BJ (cell line): ENCODE data around the gene DHDDS. TPM values are rescaled to one million over a fixed set of nuclear protein-coding genes. Genes with fewer than 3 reads are reported as not detected.

Experiments used
- CTCF ChIA-PET: fragments of 350-600 bp; formaldehyde crosslinking; extraction: SDS; loops from one replicate; lab custom pipeline; 2021; ENCODE audit warnings: antibody characterized with exemption, inconsistent platforms; lab: Yijun Ruan, JAX
- POLR2A ChIA-PET: fragments of 300-600 bp; sonication (Branson Sonifier 250); formaldehyde crosslinking; extraction: SDS; loops from one replicate; lab custom pipeline; 2021; ENCODE audit warnings: antibody characterized with exemption; lab: Charles Lee
- DNase-seq: peaks from one replicate; pipeline ENCODE4 v3.0.0-alpha.2; 2011; ENCODE audit warnings: low read depth
- H3K27me3 ChIP-seq: 2 replicates; pipeline ENCODE4 v1.6.0; 2011; ENCODE audit warnings: low read length; ENCODE audit not compliant: control insufficient read depth, insufficient read depth
- H3K36me3 ChIP-seq: 2 replicates; pipeline ENCODE4 v1.5.1; 2011; ENCODE audit warnings: low read length; ENCODE audit not compliant: control insufficient read depth, insufficient read depth
- H3K4me3 ChIP-seq: 2 replicates; pipeline ENCODE4 v1.5.1; 2011; ENCODE audit warnings: low read depth, mild to moderate bottlenecking, control low read depth, low read length
- polyA plus RNA-seq: library from polyadenylated mRNA; depleted of rRNA; stranded (reverse); fragments of >200 nt; gene quantifications from 2 replicates; pipeline ENCODE4 v1.2.3, GENCODE V29; 2011
- TF ChIP-seq, protein P1 (sequence below): IDR thresholded peaks from 2 replicates; pipeline ENCODE4 v1.5.1; 2011; ENCODE audit warnings: low read depth, mild to moderate bottlenecking, control low read depth, inconsistent platforms, low read length, moderate library complexity; ENCODE audit not compliant: insufficient read depth

DHDDS gene
- polyA plus RNA-seq, 1 experiment: 46.2 TPM

DNA sequence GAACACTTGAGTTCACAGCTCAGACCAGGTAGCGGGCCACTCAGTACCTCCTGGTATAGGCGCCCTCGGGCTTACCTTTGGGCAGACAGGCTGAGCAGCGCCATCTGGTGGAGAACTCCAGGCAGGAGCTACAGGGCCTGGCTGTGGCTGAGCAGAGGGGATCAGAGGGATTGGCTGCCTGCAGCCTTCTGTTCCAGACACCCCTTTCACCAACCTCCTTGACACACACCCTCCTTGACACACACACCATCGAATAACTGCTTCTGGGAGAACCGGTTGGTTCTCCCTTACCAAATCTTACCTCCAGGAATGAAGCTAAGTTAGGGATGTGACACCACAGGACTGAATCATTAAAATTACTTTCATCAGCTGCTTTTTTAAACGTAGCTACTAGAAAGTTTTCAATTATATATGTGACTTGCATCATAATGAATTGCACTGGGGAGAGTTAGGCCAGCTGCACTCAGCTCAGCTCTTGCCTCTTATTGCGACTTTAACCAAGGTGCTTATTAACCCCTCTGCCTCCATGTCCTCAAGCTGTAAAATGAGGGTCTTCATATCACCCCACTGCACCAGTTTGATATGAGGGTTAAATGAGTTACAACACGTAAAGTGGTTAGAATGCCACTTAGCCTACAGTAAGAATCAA lies 14.9 kb upstream of the DHDDS start:
- ChIA-PET POLR2A (no interaction called here), CTCF (interaction anchor here (0.5 to 6.9 kb wide), 44 partner anchors 9 to 382 kb away, joined by 3 to 73 read pairs (median 4); partner anchors contain the start of genes C1orf232, CEP85 and DHDDS)
- DNase-seq: no peak
- TF ChIP-seq, protein P1, sequence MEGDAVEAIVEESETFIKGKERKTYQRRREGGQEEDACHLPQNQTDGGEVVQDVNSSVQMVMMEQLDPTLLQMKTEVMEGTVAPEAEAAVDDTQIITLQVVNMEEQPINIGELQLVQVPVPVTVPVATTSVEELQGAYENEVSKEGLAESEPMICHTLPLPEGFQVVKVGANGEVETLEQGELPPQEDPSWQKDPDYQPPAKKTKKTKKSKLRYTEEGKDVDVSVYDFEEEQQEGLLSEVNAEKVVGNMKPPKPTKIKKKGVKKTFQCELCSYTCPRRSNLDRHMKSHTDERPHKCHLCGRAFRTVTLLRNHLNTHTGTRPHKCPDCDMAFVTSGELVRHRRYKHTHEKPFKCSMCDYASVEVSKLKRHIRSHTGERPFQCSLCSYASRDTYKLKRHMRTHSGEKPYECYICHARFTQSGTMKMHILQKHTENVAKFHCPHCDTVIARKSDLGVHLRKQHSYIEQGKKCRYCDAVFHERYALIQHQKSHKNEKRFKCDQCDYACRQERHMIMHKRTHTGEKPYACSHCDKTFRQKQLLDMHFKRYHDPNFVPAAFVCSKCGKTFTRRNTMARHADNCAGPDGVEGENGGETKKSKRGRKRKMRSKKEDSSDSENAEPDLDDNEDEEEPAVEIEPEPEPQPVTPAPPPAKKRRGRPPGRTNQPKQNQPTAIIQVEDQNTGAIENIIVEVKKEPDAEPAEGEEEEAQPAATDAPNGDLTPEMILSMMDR: peak; percentile 95
- Histone ChIP-seq H3K4me3 (no peak overlapping the region), H3K36me3 (no peaks in the 10 kb centered on the region), H3K27me3 (peaks cover 17% of the 10 kb centered on the region)

- no peak for DNase-seq
Observed at GRCh38 chr1:26418865-26419349, 13.2 kb upstream of the DHDDS start.

GRCh38 chr1:26419494-26419893 lies 12.6 kb upstream of the DHDDS start:
- Histone ChIP-seq H3K36me3 (no peaks in the 10 kb centered on the region), H3K27me3 (peaks cover 5% of the 10 kb centered on the region), H3K4me3 (no peak overlapping the region)
- DNase-seq: no peak
- TF ChIP-seq, protein P1: no peak
- ChIA-PET POLR2A (no interaction called here), CTCF (interaction anchor here (1.0 to 6.9 kb wide), 4 partner anchors 9 to 316 kb away, joined by 4 to 73 read pairs (median 5); partner anchors contain the start of gene DHDDS)

More at GRCh38 chr1:26418865-26419349, 13.2 kb upstream of the DHDDS start:
- Histone ChIP-seq H3K36me3 (no peaks in the 10 kb centered on the region), H3K27me3 (peaks cover 6% of the 10 kb centered on the region), H3K4me3 (no peak overlapping the region)
- POLR2A ChIA-PET: no interaction called here
- TF ChIP-seq, protein P1: no peak
- CTCF ChIA-PET: interaction anchor here (0.7 to 6.9 kb wide), 4 partner anchors 10 to 143 kb away, joined by 4 to 73 read pairs (median 5); partner anchors contain the start of gene DHDDS

GRCh38 chr1:26429721-26430120 lies 2.4 kb upstream of the DHDDS start:
- H3K36me3 ChIP-seq: 0 out of 2 replicates have a peak, but pooled peaks cover 2% of the 10 kb centered on the region
- TF ChIP-seq, protein P1: no peak
- H3K27me3 ChIP-seq: no peaks in the 10 kb centered on the region; the same call in 1 of the 2 replicates
- no peak overlapping the region for H3K4me3 ChIP-seq
- DNase-seq: no peak
- POLR2A ChIA-PET: no interaction called here
- CTCF ChIA-PET: interaction anchor here (1.2 to 8.6 kb wide), 2 partner anchors 12 to 41 kb away, joined by 3 to 73 read pairs; no protein-coding TSS in a partner anchor

DNA sequence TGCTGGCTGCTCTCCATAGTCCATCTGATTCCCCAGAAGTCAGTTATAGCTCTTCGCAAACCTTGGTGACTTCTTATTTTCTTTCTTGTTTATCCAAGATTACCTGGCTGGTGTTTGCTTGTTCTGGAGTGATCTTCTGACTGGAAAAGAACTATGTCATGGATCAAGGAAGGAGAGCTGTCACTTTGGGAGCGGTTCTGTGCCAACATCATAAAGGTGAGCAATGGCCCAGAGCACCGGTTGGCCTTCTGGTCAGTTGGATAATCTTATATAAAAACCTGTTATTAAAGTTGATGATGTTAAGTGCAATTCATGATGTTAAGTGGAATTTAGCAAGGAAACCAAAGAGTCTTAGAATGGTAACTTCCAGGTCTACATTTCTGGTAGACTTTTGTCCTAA lies 672 bp downstream of the DHDDS start:
- H3K36me3 ChIP-seq: peaks cover 5% of the 10 kb centered on the region; the same call in 1 of the 2 replicates
- ChIA-PET CTCF (interaction anchor here (0.9 to 8.6 kb wide), 3 partner anchors 15 to 157 kb away, joined by 3 to 73 read pairs (median 3); no protein-coding TSS in a partner anchor), POLR2A (no interaction called here)
- H3K27me3 ChIP-seq: no peaks in the 10 kb centered on the region; the same call in 1 of the 2 replicates
- H3K4me3 ChIP-seq: peak overlapping the region; percentile 52
- TF ChIP-seq, protein P1: no peak
- DNase-seq: no peak
